GM21390 (cell line): ENCODE results near the gene YES1.

Experiments
- ATAC-seq: cut with Tn5 transposase; IDR thresholded peaks from one replicate; pipeline ENCODE4 v1.9.1; 2021; ENCODE audit not compliant: unreplicated experiment

The YES1 gene

GRCh38 chr18:811892-812375 is at the start of gene YES1:
YES1 (minus strand) TSS chr18:812242; CDS start chr18:756827, 55,415 bp downstream.
- ATAC-seq: peak; percentile 44

DNA sequence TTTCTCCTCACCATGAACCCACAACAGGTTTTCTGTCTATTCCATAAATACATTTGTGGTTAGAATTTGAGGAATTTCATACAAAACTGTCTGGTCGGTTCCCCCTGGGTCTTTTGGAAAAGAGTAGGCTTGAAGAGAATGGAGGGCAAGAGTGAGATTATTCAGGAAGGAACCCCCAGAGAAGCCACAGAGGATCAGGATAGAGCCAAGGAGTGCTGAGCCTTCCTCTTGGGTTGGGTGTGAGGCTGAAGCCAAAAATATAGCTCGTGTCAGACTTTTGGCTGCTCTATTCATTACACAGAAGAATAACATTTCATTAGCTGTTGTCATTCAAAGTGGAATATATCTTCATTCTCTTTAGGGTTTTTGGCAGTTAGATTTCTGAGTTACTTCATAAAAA is 45.9 kb upstream of the YES1 start:
- no peak for ATAC-seq

DNA sequence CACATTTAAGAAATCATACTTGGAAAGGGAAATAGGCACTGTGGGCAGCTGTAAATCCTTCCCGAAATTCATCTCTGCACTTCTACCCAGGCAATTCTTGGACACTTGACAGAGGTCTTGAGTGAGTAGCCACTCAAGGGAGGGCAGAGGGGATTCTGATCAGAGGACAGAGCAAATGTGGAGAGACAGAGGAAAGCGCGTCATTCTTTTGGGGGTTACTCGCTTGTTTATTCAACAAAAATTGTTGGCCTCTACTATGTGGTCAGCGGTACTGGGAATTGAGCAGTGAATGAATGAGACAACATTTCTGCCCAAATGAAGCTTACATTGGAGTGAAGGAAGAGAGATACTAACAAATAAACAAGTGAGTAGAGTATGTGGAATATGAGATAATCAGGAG is 41.4 kb upstream of the YES1 start:
- no peak for ATAC-seq

- no peak for ATAC-seq
Measured at GRCh38 chr18:850960-851359, 38.9 kb upstream of the YES1 start.

DNA sequence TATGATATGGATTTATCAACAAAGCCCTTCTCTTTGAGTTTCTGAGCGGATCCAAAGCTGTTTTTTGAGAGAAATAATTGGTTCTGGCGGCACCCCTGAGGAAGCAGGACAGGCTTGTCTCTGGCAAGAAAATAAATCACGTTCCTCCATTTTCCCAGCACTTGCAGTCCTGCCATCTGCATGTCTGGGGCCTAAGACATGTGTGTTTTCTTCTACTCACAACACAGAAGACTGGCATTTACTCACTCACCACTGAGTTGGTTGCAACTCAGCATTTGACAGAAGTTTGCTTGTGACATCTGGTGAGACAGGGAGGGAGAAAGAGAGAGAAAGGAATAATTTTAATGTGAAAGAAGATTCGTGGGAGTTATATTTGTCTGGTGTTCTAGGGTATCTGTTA is 37.0 kb upstream of the YES1 start:
- no peak for ATAC-seq

DNA sequence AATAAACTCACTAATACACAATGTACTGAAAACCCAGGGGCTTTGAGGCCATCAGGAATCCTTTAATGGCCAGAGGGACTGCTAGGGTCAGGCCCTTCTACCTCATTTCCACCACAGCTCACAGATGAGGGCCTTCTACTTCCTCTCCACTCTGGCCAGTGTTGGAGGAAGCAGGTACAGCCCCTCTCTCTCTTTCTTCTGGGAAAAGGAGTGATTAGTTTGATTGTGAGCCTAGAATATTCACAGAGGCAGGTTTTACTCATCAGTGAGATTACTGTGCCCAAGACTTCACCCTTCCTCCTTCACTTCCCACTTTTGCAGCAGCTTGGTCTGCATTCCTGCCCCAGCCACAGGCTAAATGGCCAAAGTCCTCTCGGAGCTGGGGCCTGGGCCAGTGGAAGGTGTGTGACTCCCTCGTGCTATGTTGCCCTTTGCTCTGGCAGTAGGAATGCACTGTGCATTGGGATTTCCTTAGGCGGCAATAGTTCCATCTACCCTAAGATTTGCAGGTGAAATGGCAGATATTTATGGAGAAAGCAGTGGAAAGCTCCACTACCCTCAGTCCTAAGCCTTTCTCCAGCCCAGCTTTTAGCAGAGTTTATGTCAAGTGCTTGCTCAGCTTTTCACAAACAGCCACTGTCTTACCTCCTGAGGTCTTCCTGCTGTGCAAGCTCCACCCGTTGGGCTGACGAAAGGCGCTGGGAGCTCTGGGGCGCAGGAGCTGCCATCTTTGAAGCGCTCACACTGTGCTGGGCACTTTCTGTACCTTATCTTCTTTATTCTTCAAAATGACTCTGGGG is 36.2 kb upstream of the YES1 start:
- no peak for ATAC-seq

GRCh38 chr18:845152-845819 is 33.2 kb upstream of the YES1 start:
- ATAC-seq: no peak

GRCh38 chr18:841647-842370 is 29.8 kb upstream of the YES1 start:
- no peak for ATAC-seq

GRCh38 chr18:840516-840915 is 28.5 kb upstream of the YES1 start:
- ATAC-seq: no peak

DNA sequence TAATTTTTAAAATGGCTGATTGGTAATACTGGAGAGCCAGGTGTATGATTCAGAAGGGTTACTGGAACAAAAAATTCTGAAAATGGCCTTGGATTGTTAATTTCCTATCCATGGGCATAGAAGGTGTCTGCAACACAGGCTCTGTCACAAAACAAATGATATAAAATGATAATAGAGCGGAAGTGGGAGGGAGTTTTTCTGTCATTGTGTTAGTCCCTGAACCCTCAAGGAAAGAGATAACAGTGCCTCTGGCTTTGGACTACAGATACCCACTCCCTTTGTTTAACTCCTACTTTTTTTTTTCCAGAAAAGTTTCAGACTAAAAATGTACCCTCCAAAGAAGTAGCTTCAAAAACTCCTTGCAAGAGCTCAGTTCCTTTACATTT is 28.0 kb upstream of the YES1 start:
- no peak for ATAC-seq

- ATAC-seq: peak; percentile 99
Measured at GRCh38 chr18:839224-840022, 27.4 kb upstream of the YES1 start.

DNA sequence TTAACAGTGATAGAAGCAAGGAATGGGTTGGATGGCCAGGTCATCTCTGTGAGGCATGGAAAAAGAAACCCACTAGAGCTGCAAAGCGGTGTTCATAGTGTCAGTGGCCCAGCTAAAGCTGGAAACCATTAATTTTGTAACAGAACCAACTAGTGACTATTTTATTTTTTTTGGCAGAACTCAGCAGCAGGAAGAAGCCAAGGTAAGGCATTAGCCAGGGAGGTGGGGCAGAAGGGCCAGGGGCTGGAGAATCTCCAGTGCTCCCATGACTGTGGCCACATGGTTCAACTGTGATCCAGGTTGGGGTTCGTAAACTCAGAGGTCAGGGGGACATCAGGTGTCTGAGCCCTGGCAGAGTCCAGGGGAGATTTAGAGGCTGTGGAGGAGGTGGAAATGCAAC is 25.9 kb upstream of the YES1 start:
- no peak for ATAC-seq

GRCh38 chr18:834082-834720 is 22.2 kb upstream of the YES1 start:
- ATAC-seq: no peak

DNA sequence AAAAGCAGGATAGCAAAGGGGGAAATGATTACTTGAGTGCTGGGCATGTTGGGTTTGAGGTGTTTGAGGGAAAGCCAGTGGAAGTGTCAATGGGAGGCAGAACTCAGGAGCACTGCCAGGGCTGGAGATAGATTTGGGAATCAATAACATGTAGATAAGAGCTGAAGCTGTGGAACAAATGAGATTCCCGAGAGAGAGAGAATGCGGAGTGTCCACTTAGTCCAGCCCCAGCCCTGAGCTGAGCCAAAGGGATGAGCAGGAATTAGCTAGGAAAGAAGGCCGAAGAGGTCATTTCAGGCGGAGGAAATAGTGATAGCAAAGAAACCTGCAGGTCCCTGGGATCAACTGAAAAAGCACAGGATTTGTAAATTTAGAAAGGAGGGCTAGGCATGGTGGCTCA is 21.2 kb upstream of the YES1 start:
- ATAC-seq: no peak

GRCh38 chr18:832085-832681 is 20.1 kb upstream of the YES1 start:
- ATAC-seq: no peak

- ATAC-seq: peak; percentile 75
Measured at GRCh38 chr18:830315-830901, 18.4 kb upstream of the YES1 start.

DNA sequence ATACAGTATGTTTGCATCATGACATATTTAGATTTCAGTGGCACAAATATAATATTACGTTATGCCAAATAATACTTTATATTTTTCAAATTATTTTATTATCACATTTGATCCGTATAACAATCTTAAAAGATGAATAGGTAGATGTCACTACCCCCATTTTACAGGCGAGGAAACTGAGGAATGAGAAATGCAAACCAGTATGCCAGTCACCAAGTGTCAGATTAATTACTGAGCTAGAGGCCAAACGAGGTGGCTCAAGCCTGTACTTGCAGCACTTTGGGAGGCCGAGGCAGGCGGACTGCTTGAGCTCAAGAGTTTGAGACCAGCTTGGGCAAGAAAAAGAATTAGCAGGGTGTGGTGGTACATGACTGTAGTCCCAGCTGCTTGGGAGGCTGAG is 17.4 kb upstream of the YES1 start:
- no peak for ATAC-seq

DNA sequence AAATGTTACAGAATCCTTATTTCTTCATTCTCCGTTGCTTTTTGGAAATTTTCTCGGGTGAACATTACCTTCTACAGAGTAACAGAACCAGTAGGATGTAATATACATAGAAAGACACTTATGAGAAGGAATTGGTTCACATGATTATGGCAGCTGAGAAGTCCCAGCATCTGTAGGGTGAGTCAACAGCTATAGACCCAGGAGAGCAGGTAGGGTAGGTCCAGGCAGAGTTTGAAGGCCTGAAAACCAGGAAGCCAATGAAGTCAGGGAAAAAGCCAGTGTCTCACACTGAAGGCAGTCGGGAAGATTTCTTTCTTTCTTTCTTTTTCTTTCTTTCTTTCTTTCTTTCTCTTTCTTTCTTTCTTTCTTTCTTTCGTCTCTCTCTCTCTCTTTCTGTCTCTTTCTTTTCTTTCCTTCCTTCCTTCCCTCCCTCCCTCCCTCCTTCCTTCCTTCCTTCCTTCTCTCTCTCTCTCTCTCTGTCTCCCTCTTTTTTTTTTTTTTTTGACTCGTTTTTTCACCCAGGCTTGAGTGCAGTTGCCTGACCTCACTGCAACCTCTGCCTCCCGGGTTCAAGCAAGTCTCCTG is 15.1 kb upstream of the YES1 start:
- ATAC-seq: no peak

DNA sequence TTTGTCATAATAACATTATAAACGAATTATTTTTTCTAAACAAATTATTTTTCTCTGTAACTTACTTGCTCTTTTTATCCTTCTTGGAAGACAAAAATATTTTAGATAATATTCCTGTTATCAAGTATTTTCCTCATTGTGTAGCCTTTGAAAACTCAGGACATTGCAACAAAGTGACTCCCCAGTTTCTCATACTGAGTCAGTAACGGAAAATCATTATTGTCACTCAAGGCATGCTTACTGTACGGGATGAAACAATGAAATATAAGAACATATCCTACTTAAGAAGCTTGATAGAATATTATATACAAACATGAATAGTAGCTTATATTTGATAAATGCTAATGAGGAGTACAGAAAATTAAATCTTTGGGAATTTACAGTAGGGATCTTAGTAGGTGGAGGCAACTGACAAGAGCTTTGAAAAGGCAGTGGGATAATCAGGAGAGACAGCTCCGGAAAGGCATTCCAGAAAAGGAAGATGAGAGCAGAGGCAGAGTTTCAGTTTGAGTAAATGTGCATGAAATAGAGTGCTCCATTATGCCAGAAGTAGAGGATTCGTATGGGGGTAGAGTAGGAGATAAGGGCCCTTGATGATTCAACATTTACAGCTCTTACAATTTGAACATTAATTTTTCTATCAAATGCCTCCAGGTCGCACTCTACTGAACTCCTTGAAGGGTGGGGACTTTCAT is 14.0 kb upstream of the YES1 start:
- no peak for ATAC-seq
